HG02588 (cell line): ENCODE measurements around the gene CHN2.

ENCODE experiments used
- ATAC-seq: cut with Tn5 transposase; IDR thresholded peaks from one replicate; pipeline ENCODE4 v1.9.1; 2021; ENCODE audit warnings: mild to moderate bottlenecking, moderate library complexity; ENCODE audit not compliant: unreplicated experiment

The CHN2 gene

GRCh38 chr7:29194594-29195427 is at the start of gene CHN2:
Gene CHN2 (plus strand): TSS chr7:29194775.
- no peak for ATAC-seq

DNA sequence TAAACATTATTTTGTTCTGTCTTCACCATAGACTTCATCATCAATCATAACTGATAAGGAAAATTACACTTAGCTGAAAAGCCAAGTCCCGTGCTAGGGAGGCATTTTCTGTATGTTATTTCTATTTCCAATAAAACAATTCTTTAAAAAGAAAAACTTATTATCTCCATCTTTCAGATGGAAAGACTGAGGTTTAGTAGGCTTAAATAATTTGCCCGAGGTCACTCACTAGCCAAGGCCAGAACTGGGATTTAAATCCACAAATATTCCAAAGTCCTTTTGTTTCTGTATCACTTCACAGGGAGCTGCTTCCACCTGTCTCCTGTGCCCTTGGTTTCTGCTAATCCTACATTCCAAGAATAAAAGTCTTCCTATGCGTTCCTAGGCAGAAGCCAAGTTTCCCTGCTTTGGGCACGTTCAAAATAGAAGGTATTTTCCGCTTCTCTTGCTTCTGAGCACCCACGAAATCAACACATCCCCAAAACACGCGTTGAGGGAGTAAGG is 49.0 kb upstream of the CHN2 start:
- ATAC-seq = no peak

DNA sequence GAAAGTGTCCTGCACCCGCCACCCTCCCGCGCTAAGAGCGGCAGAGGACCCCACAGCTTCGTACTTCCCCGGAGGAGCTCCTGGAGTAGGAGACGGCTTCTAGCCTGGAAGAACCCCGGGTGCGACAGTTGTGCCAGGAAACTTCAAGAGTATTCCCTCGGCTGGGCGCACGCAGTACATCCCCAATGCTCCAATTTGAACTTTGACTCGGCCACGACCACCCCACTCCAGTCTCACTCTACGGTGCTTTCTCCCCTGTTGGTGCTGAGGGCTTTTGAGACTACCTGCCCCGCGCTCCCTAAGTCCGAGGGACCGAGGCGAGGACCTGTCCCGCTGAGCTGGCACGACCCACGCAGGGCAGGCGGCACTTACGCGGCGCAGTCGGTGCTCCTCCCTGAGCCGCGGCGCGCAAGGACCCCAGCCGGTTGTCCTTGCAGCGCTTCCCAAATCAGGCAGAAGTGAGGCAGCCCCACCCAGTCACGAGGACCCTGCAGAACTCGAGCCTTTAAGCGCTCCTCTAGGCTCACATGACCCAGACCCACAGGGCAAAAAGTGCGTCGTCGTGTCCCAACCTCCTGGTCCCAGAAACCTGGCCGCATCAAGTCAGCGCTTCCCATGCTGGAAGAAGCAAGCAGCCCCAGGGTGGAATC is 48.4 kb upstream of the CHN2 start, which contains the start of gene CPVL:
CPVL (minus strand) TSS at position 481 of the 650 bp plus-strand sequence. CDS start 25,476 bp downstream, outside the sequence.
- ATAC-seq = no peak

- no peak for ATAC-seq
Observed at GRCh38 chr7:29146888-29147609, 47.5 kb upstream of the CHN2 start.

- ATAC-seq = no peak
Observed at GRCh38 chr7:29147821-29148220, 46.8 kb upstream of the CHN2 start.

GRCh38 chr7:29149036-29149435 is 45.5 kb upstream of the CHN2 start:
- ATAC-seq = no peak

DNA sequence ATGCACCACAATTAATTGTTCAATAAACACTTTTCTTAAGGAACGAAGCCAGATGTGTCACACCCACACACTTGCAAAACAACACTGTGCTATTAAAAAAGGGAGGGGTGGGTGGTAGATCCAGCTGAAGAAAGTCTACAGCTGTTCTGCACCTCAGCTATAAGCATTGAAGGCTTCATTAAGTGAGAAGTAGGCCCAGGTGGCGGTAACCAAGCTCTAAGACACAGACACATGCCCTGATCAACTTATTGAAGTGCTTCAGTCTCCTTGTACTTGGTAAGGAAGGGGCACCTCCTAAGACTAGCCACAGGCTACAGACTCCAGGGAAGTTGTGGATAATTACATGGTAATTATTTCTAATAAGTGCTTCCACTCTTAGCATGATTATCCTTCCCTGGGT is 43.7 kb upstream of the CHN2 start:
- no peak for ATAC-seq

GRCh38 chr7:29154076-29154475 is 40.5 kb upstream of the CHN2 start:
- ATAC-seq = no peak

- ATAC-seq = no peak
Observed at GRCh38 chr7:29156907-29157452, 37.6 kb upstream of the CHN2 start.

DNA sequence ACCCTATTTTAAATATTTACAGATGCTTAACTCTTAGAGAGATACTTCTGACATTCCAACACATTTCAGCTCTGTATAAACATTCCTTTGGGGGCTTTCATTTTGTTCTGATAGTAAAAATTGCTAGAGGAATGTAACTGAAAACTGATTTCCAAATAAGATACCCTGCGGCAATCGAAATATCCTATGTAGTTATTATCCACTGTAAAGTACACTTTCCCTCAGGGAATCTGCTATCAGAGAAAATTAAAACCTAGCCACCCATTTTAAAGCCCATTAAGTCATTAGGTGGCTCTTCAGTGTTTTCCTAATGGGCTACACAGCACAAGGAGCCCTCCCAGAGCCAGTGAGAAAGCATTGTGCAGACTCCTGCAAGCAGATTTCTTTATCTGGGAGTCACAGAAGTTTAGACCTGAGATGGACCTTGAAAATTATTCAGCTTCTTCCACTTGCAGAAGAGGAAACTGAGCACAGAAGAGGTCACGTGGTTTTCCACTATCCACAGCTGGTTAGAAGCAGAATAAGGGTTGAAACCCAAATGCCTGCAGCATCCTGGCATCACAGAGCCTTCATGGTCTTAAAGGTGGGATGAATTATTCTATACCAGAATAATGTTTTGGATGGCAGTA is 35.7 kb upstream of the CHN2 start:
- no peak for ATAC-seq

GRCh38 chr7:29160080-29160479 is 34.5 kb upstream of the CHN2 start:
- no peak for ATAC-seq

DNA sequence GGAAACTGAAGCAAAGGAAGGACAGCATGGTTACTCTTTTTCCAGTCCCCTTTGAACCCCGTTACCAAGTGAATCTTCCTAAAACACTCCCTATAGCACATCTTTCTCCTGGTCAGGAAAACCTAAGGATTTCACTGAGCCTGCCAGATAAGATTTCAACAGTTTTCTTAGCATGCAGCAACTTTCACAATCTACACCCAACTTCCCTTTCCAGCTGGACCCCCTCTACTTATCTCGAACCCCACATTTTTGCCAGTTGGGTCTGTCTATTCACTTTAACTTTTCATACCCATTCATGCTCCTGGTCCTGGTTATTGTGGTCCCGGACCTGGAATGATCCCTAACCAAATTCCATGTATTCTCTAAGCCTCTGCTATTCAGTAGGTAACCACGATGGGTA is 33.3 kb upstream of the CHN2 start:
- ATAC-seq = no peak

GRCh38 chr7:29162577-29162976 is 32.0 kb upstream of the CHN2 start:
- no peak for ATAC-seq

DNA sequence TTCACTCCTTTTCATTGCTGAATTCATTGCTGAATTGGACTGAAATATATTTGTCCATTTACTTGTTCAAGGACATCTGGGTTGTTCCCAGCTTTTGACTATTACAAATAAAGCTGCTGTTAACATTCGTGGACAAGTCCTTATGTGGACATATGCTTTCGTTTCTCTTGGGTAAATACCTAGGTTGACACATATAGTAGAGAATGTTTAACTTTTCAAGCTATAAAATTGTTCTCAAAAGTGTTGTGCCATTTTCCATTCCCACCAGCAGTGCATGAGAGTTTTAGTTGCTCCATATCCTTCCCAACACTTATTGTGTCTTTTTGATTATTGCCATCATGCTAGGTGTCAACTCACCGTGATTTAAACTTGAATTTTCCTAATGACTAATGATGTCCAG is 30.7 kb upstream of the CHN2 start:
- ATAC-seq = no peak

DNA sequence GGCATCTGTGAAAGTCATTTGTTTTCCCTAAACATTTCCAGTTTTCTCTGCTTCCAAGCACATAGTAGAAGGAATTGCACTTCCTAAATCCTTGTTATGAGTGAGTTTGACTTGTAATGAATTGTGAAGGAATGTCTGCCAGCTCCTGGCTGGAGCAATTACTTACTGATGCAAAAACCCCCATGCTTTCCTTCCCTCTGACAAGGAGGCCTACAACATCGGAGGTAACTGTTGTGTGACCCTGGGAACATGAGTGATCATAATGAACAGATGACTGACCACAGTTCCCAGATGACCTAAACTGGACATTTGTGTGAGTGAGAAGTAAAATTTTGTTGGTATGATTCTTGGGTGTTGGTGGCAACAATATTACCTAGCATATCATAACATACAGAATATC is 26.9 kb upstream of the CHN2 start:
- no peak for ATAC-seq

GRCh38 chr7:29170781-29171180 is 23.8 kb upstream of the CHN2 start:
- ATAC-seq = no peak

DNA sequence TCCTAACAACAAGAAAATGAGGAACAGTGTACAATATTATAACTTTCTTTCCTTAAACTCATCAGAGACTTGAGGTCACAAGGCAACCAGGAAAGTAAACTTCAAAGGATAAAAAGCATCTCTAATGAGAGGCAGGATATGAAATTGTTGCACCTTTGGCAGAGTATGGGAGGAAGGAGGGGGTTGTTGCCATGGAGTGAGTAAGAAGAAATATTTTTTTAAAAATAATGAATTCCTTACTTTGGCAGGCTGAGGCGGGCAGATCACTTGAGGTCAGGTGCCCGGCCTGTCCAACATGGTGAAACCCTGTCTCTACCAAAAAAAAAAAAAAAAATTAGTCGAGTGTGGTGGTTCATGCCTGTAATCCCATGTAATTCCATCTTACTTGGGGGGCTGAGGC is 21.1 kb upstream of the CHN2 start:
- no peak for ATAC-seq

DNA sequence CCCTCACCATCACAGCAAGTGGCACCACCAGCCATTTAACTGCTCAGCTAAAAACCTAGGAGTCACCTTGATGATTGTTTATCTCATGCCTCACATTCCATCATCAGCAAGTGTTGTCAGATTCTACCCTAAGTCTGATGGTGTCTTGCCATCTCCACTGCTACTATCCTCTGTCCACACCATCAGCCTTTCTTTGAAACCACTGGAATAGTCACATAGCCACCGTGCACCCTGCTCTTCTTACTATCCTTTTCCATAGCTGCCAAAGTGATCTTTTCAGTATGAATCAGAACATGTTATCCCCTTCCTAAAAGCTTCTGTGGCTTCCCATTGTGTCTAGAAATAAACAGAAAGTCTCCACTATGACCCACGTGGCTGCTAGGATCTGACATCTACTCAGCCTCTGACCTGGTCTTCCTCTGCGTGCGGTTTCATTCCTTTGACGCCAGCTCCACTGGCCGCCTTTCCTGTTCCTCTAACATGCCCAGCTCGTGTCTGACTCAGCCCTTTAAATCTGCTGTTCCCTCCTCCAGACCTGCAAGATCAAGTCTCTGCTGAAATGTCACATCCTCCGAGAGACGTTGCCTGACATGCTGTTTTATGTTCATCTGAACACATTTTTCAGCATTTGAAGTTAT is 16.5 kb upstream of the CHN2 start:
- no peak for ATAC-seq

DNA sequence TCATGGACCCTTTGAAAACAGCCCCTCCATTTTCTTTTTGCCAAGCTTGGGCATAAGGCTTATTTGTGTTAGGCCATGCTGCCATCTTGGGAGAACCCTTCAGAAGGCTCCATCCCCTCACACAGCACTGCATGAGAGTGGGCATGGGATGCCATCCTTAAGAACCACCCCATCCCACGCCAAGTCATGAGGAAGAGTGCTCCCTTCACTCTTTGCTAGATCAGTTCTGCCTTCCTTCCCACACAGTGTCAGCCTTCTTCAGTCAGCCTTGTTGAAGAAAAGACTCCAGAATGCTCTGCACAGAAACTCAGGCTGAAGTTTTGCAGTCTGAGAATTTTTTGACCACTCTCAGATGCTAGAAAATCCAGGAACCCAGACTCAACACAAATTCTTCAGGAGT is 15.5 kb upstream of the CHN2 start:
- ATAC-seq = no peak

DNA sequence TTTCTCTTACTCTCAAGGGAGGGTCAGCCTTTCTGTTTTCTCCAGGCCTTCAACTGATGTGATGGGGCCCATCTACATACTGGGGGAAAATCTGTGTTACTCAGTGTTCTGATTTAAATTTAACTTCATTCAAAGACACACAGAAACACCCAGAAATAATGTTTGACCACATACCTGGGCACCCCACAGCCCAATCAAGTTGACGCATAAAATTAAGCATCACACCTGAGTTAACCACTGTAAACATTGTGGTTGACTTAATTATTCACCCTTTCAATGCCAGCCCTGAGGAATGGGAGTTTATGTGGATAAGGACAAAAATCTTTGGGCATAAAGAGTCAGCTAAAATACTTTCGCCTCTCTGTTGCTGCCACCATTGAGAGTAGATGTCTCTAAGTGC is 10.0 kb upstream of the CHN2 start:
- no peak for ATAC-seq
